ENCODE measurements around the gene ZDHHC1. TPM values are rescaled to one million over a fixed set of nuclear protein-coding genes. Genes with fewer than 3 reads are reported as not detected.

ZDHHC1 gene
- polyA plus RNA-seq, 3 donors: 3.3 to 14.2 (median 6.0) TPM

- Histone ChIP-seq H3K27me3 (ENCODE audit: control insufficient read depth in 2 of 2, insufficient read depth in 2 of 2, low read length in 2 of 2) (peaks cover 3 to 20% of the 10 kb centered on the region in 2 donors), H3K4me3 (replicated peaks in 1 of 3; ENCODE audit: low read depth in 2 of 3, low read length in 3 of 3) (no peak overlapping the region), H3K79me2 (ENCODE audit: insufficient read depth, low read length) (no peaks in the 10 kb centered on the region), H3K27ac (ENCODE audit: low read depth in 1 of 2, low read length in 2 of 2) (peak overlapping the region in 1 of 2 donors; percentile 70), H3K9ac (ENCODE audit: insufficient read depth, low read length, poor library complexity, severe bottlenecking) (no peak overlapping the region), H4K20me1 (ENCODE audit: insufficient read depth, low read length) (peaks cover 95% of the 10 kb centered on the region), H2AFZ (ENCODE audit: insufficient read depth, low read depth, low read length, poor library complexity, severe bottlenecking) (no peak overlapping the region), H3K4me2 (replicated peaks; ENCODE audit: extremely low read depth, low read length, poor library complexity, severe bottlenecking) (no peak overlapping the region), H3K36me3 (replicated peaks in 1 of 2; ENCODE audit: control insufficient read depth in 1 of 2, insufficient read depth in 2 of 2, low read length in 2 of 2) (peaks cover 47 to 52% of the 10 kb centered on the region in 2 donors), H3K9me3 (replicated peaks in 1 of 2; ENCODE audit: control insufficient read depth in 1 of 2, insufficient read depth in 1 of 2, low read length in 2 of 2) (no peaks in the 10 kb centered on the region), H3K4me1 (ENCODE audit: control insufficient read depth in 1 of 2, insufficient read depth in 2 of 2, low read length in 2 of 2) (peaks cover 18 to 26% of the 10 kb centered on the region in 2 donors)
- TF ChIP-seq CTCF (IDR thresholded peaks at IDR 0.05): no peak
- Mint-ChIP-seq H3K27me3 (ENCODE audit: low read depth in 3 of 3) (peaks cover 19 to 23% (median 20%) of the 10 kb centered on the region in 3 donors), H3K4me1 (peaks cover 27% of the 10 kb centered on the region), H3K36me3 (peaks cover 51 to 72% of the 10 kb centered on the region in 2 donors), H3K4me3 (no peak overlapping the region), H3K27ac (peak overlapping the region in 4 of 7 donors; percentile 33 to 83 (median 80)), H3K9me3 (peaks cover 0 to 10% (median 0%) of the 10 kb centered on the region in 7 donors)
- no peak for DNase-seq
- intact Hi-C loops (cut with micrococcal nuclease): no loop called here
- 99% methylated on average over 7 of the region's 16 CpGs for WGBS (ENCODE audit: insufficient coverage)
Observed at GRCh38 chr16:67435758-67436164, 19.5 kb upstream of the ZDHHC1 start.

GRCh38 chr16:67433131-67433719 lies 16.9 kb upstream of the ZDHHC1 start:
- peaks cover 0 to 17% (median 3%) of the 10 kb centered on the region in 7 donors for H3K9me3 Mint-ChIP-seq
- Histone ChIP-seq H3K9ac (ENCODE audit: insufficient read depth, low read length, poor library complexity, severe bottlenecking) (no peak overlapping the region), H3K27me3 (ENCODE audit: control insufficient read depth in 2 of 2, insufficient read depth in 2 of 2, low read length in 2 of 2) (peaks cover 22 to 44% of the 10 kb centered on the region in 2 donors), H3K9me3 (replicated peaks in 1 of 2; ENCODE audit: control insufficient read depth in 1 of 2, insufficient read depth in 1 of 2, low read length in 2 of 2) (peaks cover 0 to 9% of the 10 kb centered on the region in 2 donors), H4K20me1 (ENCODE audit: insufficient read depth, low read length) (peaks cover 93% of the 10 kb centered on the region), H3K4me3 (replicated peaks in 1 of 3; ENCODE audit: low read depth in 2 of 3, low read length in 3 of 3) (no peak overlapping the region), H2AFZ (ENCODE audit: insufficient read depth, low read depth, low read length, poor library complexity, severe bottlenecking) (no peak overlapping the region), H3K79me2 (ENCODE audit: insufficient read depth, low read length) (no peaks in the 10 kb centered on the region), H3K36me3 (replicated peaks in 1 of 2; ENCODE audit: control insufficient read depth in 1 of 2, insufficient read depth in 2 of 2, low read length in 2 of 2) (peaks cover 23 to 27% of the 10 kb centered on the region in 2 donors), H3K27ac (ENCODE audit: low read depth in 1 of 2, low read length in 2 of 2) (no peak overlapping the region), H3K4me1 (ENCODE audit: control insufficient read depth in 1 of 2, insufficient read depth in 2 of 2, low read length in 2 of 2) (peaks cover 25 to 34% of the 10 kb centered on the region in 2 donors), H3K4me2 (replicated peaks; ENCODE audit: extremely low read depth, low read length, poor library complexity, severe bottlenecking) (no peak overlapping the region)
- H3K4me3 Mint-ChIP-seq: peak overlapping the region in 1 of 2 donors; percentile 54
- intact Hi-C loops (cut with micrococcal nuclease): no loop called here
- H3K27me3 Mint-ChIP-seq (ENCODE audit: low read depth in 3 of 3): peaks cover 42 to 48% (median 42%) of the 10 kb centered on the region in 3 donors
- peaks cover 35 to 47% of the 10 kb centered on the region in 2 donors for H3K36me3 Mint-ChIP-seq
- no peak overlapping the region for H3K27ac Mint-ChIP-seq
- 86% methylated on average over 3 of the region's 5 CpGs for WGBS (ENCODE audit: insufficient coverage)
- peaks cover 32% of the 10 kb centered on the region for H3K4me1 Mint-ChIP-seq
- no peak for DNase-seq
- TF ChIP-seq CTCF (IDR thresholded peaks at IDR 0.05): no peak
